Ishikawa (cell line): ENCODE measurements around the gene ZNF318.

ENCODE experiments used
- CEBPB ChIP-seq: IDR thresholded peaks from 2 replicates; pipeline ENCODE4 v1.6.1; 2012
- CREB1 ChIP-seq: IDR thresholded peaks from 2 replicates; pipeline ENCODE4 v1.6.1; 2012; ENCODE audit warnings: low read depth
- EGR1 ChIP-seq: IDR thresholded peaks from 2 replicates; pipeline ENCODE4 v1.6.1; 2012
- EP300 ChIP-seq: IDR thresholded peaks from 2 replicates; pipeline ENCODE4 v1.6.1; 2012; ENCODE audit warnings: borderline replicate concordance
- FOXM1 ChIP-seq: IDR thresholded peaks from 2 replicates; pipeline ENCODE4 v1.6.1; 2012; ENCODE audit warnings: low read depth, borderline replicate concordance
- NFIC ChIP-seq: IDR thresholded peaks from 2 replicates; pipeline ENCODE4 v1.6.1; 2012
- RAD21 ChIP-seq: IDR thresholded peaks from 2 replicates; pipeline ENCODE4 v1.6.1; 2012; ENCODE audit warnings: low read depth
- TAF1 ChIP-seq: IDR thresholded peaks from 2 replicates; pipeline ENCODE4 v1.6.1; 2012; ENCODE audit warnings: low read depth, mild to moderate bottlenecking
- TCF12 ChIP-seq: IDR thresholded peaks from 2 replicates; pipeline ENCODE4 v1.6.1; 2012; ENCODE audit warnings: low read depth
- TEAD4 ChIP-seq: IDR thresholded peaks from 2 replicates; pipeline ENCODE4 v1.6.1; 2012
- YY1 ChIP-seq: IDR thresholded peaks from 2 replicates; pipeline ENCODE4 v1.6.1; 2012; ENCODE audit warnings: low read depth
- ZBTB7A ChIP-seq: IDR thresholded peaks from 2 replicates; pipeline ENCODE4 v1.6.1; 2012; ENCODE audit warnings: low read depth
- TF ChIP-seq, protein P1 (sequence below): IDR thresholded peaks from 2 replicates; pipeline ENCODE4 v1.6.1; 2012
- TF ChIP-seq, protein P2 (sequence below): IDR thresholded peaks from 2 replicates; pipeline ENCODE4 v1.6.1; 2012; ENCODE audit warnings: low read depth, mild to moderate bottlenecking
- TF ChIP-seq, protein P3 (sequence below): IDR thresholded peaks from 2 replicates; pipeline ENCODE4 v1.6.1; 2012

Gene ZNF318

DNA sequence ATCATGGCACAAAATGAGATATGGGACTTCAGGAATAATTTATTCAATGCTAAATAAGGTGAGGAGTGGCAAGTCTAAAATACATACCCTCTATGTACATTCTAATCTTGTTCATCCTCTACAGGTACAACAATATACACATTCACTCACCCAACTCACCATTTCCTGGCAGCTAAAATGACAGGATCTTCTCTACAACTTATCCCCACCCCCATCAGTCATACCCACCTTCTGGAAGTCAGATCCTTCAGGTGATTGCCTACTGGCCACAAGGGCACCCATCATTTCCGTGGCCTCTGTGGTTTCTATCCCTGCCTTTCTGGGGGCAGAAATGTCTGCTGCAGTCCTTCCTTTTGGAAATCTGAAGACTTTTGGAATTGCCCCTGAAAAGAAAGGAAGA, 38.0 kb downstream of the ZNF318 start:
- TF ChIP-seq TCF12 (no peak), NFIC (no peak), TEAD4 (no peak), FOXM1 (no peak), CREB1 (no peak), TAF1 (no peak), YY1 (no peak), RAD21 (no peak), CEBPB (no peak), ZBTB7A (no peak), EP300 (no peak), EGR1 (no peak)
- TF ChIP-seq, protein P1, sequence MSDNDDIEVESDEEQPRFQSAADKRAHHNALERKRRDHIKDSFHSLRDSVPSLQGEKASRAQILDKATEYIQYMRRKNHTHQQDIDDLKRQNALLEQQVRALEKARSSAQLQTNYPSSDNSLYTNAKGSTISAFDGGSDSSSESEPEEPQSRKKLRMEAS, result no peak
- TF ChIP-seq, protein P2, sequence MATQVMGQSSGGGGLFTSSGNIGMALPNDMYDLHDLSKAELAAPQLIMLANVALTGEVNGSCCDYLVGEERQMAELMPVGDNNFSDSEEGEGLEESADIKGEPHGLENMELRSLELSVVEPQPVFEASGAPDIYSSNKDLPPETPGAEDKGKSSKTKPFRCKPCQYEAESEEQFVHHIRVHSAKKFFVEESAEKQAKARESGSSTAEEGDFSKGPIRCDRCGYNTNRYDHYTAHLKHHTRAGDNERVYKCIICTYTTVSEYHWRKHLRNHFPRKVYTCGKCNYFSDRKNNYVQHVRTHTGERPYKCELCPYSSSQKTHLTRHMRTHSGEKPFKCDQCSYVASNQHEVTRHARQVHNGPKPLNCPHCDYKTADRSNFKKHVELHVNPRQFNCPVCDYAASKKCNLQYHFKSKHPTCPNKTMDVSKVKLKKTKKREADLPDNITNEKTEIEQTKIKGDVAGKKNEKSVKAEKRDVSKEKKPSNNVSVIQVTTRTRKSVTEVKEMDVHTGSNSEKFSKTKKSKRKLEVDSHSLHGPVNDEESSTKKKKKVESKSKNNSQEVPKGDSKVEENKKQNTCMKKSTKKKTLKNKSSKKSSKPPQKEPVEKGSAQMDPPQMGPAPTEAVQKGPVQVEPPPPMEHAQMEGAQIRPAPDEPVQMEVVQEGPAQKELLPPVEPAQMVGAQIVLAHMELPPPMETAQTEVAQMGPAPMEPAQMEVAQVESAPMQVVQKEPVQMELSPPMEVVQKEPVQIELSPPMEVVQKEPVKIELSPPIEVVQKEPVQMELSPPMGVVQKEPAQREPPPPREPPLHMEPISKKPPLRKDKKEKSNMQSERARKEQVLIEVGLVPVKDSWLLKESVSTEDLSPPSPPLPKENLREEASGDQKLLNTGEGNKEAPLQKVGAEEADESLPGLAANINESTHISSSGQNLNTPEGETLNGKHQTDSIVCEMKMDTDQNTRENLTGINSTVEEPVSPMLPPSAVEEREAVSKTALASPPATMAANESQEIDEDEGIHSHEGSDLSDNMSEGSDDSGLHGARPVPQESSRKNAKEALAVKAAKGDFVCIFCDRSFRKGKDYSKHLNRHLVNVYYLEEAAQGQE, result no peak
- TF ChIP-seq, protein P3, sequence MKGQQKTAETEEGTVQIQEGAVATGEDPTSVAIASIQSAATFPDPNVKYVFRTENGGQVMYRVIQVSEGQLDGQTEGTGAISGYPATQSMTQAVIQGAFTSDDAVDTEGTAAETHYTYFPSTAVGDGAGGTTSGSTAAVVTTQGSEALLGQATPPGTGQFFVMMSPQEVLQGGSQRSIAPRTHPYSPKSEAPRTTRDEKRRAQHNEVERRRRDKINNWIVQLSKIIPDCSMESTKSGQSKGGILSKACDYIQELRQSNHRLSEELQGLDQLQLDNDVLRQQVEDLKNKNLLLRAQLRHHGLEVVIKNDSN, result no peak

DNA sequence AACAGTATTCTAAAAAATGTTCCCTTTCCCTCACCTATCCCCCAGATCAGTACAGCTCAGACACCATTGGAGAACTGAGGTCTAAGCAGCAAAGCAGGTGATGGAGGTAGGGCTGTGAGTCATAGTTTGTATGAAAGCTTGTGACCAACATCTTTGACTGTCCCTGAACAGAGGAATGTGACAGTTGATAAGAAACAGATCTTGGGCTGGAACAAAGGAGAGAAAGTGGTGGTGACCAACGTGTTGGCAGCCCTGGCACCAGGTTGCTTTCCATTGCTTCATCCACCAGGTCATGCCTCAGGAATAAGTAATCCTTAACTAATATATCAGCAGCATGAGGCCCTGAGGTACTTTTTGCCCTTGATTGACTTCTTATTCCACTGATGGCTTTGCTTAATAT, 40.9 kb downstream of the ZNF318 start:
- TF ChIP-seq NFIC, result no peak
- no peak for TF ChIP-seq FOXM1
- TF ChIP-seq CREB1, result no peak
- no peak for TF ChIP-seq ZBTB7A
- TF ChIP-seq, protein P1, result no peak
- TF ChIP-seq CEBPB, result no peak
- no peak for TF ChIP-seq RAD21
- no peak for TF ChIP-seq TEAD4
- no peak for TF ChIP-seq EGR1
- TF ChIP-seq YY1, result no peak
- no peak for TF ChIP-seq TCF12

DNA sequence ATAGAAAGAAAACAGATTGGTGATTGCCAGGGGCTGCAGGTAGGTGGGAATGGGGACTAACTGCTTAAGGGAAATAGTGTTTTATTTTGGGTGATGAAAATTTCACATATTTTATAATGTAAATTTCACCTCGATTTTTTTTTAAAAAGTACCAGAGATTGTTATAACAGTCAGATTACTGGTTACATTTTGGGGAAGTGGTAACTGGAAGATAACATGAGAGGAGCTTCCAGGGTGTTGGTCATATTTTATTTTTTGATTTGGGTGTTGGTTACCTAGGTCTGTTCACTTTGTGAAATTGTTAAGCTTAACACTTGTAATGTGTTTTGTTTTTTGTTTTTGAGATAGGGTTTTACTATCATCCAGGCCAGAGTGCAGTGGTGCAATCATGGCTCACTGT, 43.6 kb downstream of the ZNF318 start:
- no peak for TF ChIP-seq EP300
- TF ChIP-seq, protein P1, result no peak
- TF ChIP-seq YY1, result no peak
- no peak for TF ChIP-seq ZBTB7A
- TF ChIP-seq CREB1, result no peak

DNA sequence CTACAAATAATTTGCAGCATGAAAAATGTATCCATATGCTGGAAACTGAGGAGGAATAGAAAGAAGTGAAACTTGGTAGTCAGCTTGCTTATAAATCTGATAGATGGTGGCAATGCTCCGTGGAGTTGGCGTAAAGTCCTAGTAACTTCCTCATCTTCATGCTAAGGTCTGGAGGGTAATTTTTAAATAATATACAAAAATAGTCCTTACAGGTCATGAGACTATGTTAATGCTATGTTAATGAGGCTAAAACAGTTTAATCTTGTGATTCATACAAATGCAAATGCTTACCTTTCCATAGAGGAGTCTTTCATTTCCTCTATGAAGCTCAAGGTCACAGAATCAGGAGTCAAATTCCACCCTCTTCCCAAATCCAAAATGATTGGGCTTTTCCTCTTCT, 51.4 kb downstream of the ZNF318 start:
- TF ChIP-seq YY1, result no peak
- TF ChIP-seq CEBPB, result no peak
- no peak for TF ChIP-seq EGR1
- TF ChIP-seq FOXM1, result no peak
- TF ChIP-seq, protein P2, result no peak
- TF ChIP-seq NFIC, result no peak
- no peak for TF ChIP-seq TCF12
- TF ChIP-seq RAD21, result no peak
- no peak for TF ChIP-seq CREB1
- no peak for TF ChIP-seq TAF1
- no peak for TF ChIP-seq EP300
- TF ChIP-seq, protein P3, result no peak
- no peak for TF ChIP-seq TEAD4
- TF ChIP-seq, protein P1, result no peak
- no peak for TF ChIP-seq ZBTB7A

DNA sequence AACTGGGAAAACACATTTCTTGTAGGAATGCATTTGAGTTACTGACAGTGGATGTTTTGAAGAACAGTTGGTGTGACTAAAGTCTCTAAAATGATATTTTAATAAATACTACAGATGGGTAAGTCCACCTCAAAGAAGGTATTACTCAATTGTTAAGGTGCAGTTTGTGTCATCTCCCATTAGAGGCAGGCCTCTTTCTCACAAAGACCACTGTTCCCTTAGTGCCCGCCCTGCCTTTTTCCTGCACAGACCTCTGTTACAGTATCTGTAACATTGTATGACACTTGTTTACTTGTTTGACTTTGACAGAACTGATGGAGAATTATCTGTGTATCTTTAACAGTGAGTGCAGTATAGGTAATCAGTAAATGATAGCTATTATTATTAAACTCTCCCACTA, 55.6 kb downstream of the ZNF318 start:
- no peak for TF ChIP-seq EGR1
- no peak for TF ChIP-seq CREB1
- no peak for TF ChIP-seq ZBTB7A
- no peak for TF ChIP-seq RAD21
- TF ChIP-seq TEAD4, result no peak
- TF ChIP-seq, protein P1, result no peak
- no peak for TF ChIP-seq FOXM1
- no peak for TF ChIP-seq CEBPB
- no peak for TF ChIP-seq TAF1
- TF ChIP-seq YY1, result no peak
- no peak for TF ChIP-seq TCF12
- TF ChIP-seq, protein P2, result no peak
- no peak for TF ChIP-seq EP300
- no peak for TF ChIP-seq NFIC
- TF ChIP-seq, protein P3, result no peak
